A549 (cell line): ENCODE results near the gene TFF3.

Experiments
- CEBPB ChIP-seq, 2 experiments: fragments of >200 bp in 1 of 2; sonication (Bioruptor Twin) in 1 of 2; formaldehyde crosslinking in 1 of 2; IDR thresholded peaks; 2 replicates each; pipeline ENCODE4 v1.6.1; 2012 to 2016
- CHD2 ChIP-seq: fragments of 150-350 bp; IDR thresholded peaks from 2 replicates; pipeline ENCODE4 v1.6.1; 2014; ENCODE audit warnings: low read length; ENCODE audit not compliant: partially characterized antibody
- ELK1 ChIP-seq: fragments of 150-350 bp; IDR thresholded peaks from 2 replicates; pipeline ENCODE4 v1.6.1; 2014; ENCODE audit warnings: low read depth, mild to moderate bottlenecking, low read length
- EP300 ChIP-seq, 2 experiments: fragments of >200 bp; sonication (Bioruptor Twin); formaldehyde crosslinking; IDR thresholded peaks; 2 replicates in 1 of 2; 3 replicates in 1 of 2; pipeline ENCODE4 v1.6.1; 2016 to 2017
- MAFK ChIP-seq: fragments of 450-650 bp; IDR thresholded peaks from 2 replicates; pipeline ENCODE4 v1.6.1; 2014; ENCODE audit not compliant: partially characterized antibody
- MYC ChIP-seq: IDR thresholded peaks from 2 replicates; pipeline ENCODE4 v1.6.1; 2012; ENCODE audit warnings: mild to moderate bottlenecking, inconsistent platforms, low read length, improper control_type of control experiment, borderline replicate concordance
- POLR2A ChIP-seq: IDR thresholded peaks from 2 replicates; pipeline ENCODE4 v1.6.1; 2012; ENCODE audit warnings: mild to moderate bottlenecking, low read length
- RAD21 ChIP-seq, 2 experiments: fragments of >200 bp in 1 of 2; sonication (Bioruptor Twin) in 1 of 2; formaldehyde crosslinking in 1 of 2; IDR thresholded peaks in 1 of 2; conservative IDR thresholded peaks in 1 of 2; 2 replicates in 1 of 2; 3 replicates in 1 of 2; pipeline ENCODE4 v1.6.1; 2012 to 2018; ENCODE audit warnings: inconsistent platforms in 1 of 2
- USF2 ChIP-seq: fragments of 450-650 bp; IDR thresholded peaks from 2 replicates; pipeline ENCODE4 v1.6.1; 2014; ENCODE audit warnings: antibody characterized with exemption
- TF ChIP-seq, protein P1 (sequence below): fragments of 200-600 bp; sonication (generic); IDR thresholded peaks from 2 replicates; pipeline ENCODE4 v1.6.1; 2016; ENCODE audit warnings: antibody characterized with exemption, mild to moderate bottlenecking, moderate library complexity
- TF ChIP-seq, protein P2 (sequence below): fragments of >200 bp; sonication (Bioruptor Twin); formaldehyde crosslinking; IDR thresholded peaks from 3 replicates; pipeline ENCODE4 v1.5.1; 2016
- TF ChIP-seq, protein P3 (sequence below): fragments of 250-450 bp; sonication (Bioruptor Pico); IDR thresholded peaks from 2 replicates; pipeline ENCODE4 v1.5.0; 2020; ENCODE audit warnings: low read depth, mild to moderate bottlenecking, moderate library complexity

DNA sequence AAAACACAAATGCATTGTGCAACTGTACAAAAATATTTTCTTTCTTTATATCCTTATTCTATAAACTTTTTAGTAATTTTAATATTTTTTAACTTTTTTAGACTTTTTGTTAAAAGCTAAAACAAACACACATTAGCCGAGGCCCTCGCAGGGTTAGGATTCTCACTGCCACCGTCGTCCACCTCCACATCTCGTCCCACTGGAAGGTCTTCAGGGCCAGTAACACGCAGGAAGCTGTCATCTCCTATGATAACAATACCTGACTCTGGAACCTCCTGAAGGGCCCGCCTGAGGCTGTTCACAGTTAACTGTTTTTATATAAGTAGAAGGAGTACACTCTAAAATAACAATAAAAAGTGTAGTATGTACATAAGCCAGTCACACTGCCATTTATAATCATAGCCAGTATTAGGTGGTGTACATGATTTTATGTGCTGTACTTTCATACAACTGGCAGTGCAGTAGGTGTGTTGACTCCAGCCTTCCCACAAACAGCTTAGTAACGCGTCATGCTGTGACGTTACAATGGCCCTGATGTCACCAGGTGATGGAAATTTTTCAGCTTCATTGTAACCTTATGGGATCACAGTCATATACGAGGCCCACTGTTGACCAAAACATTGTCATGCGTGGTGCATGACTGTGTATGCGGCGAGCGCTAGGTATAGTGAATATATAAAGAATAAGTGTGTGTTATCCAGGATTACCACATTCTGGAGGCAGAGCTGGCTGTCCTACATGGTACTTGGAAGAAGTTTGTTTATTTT is 26.8 kb upstream of the TFF3 start:
- TF ChIP-seq POLR2A (no peak), EP300 (IDR thresholded peaks at IDR 0.05) (no peak), USF2 (no peak), CEBPB (IDR thresholded peaks at IDR 0.05) (no peak), CHD2 (no peak), RAD21 (conservative IDR thresholded peaks at IDR 0.05 in 1 of 2, IDR thresholded peaks at IDR 0.05 in 1 of 2) (no peak), MAFK (no peak), MYC (no peak), ELK1 (no peak)
- TF ChIP-seq, protein P1, sequence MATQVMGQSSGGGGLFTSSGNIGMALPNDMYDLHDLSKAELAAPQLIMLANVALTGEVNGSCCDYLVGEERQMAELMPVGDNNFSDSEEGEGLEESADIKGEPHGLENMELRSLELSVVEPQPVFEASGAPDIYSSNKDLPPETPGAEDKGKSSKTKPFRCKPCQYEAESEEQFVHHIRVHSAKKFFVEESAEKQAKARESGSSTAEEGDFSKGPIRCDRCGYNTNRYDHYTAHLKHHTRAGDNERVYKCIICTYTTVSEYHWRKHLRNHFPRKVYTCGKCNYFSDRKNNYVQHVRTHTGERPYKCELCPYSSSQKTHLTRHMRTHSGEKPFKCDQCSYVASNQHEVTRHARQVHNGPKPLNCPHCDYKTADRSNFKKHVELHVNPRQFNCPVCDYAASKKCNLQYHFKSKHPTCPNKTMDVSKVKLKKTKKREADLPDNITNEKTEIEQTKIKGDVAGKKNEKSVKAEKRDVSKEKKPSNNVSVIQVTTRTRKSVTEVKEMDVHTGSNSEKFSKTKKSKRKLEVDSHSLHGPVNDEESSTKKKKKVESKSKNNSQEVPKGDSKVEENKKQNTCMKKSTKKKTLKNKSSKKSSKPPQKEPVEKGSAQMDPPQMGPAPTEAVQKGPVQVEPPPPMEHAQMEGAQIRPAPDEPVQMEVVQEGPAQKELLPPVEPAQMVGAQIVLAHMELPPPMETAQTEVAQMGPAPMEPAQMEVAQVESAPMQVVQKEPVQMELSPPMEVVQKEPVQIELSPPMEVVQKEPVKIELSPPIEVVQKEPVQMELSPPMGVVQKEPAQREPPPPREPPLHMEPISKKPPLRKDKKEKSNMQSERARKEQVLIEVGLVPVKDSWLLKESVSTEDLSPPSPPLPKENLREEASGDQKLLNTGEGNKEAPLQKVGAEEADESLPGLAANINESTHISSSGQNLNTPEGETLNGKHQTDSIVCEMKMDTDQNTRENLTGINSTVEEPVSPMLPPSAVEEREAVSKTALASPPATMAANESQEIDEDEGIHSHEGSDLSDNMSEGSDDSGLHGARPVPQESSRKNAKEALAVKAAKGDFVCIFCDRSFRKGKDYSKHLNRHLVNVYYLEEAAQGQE, result no peak
- TF ChIP-seq, protein P2, sequence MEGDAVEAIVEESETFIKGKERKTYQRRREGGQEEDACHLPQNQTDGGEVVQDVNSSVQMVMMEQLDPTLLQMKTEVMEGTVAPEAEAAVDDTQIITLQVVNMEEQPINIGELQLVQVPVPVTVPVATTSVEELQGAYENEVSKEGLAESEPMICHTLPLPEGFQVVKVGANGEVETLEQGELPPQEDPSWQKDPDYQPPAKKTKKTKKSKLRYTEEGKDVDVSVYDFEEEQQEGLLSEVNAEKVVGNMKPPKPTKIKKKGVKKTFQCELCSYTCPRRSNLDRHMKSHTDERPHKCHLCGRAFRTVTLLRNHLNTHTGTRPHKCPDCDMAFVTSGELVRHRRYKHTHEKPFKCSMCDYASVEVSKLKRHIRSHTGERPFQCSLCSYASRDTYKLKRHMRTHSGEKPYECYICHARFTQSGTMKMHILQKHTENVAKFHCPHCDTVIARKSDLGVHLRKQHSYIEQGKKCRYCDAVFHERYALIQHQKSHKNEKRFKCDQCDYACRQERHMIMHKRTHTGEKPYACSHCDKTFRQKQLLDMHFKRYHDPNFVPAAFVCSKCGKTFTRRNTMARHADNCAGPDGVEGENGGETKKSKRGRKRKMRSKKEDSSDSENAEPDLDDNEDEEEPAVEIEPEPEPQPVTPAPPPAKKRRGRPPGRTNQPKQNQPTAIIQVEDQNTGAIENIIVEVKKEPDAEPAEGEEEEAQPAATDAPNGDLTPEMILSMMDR, result no peak
- TF ChIP-seq, protein P3, sequence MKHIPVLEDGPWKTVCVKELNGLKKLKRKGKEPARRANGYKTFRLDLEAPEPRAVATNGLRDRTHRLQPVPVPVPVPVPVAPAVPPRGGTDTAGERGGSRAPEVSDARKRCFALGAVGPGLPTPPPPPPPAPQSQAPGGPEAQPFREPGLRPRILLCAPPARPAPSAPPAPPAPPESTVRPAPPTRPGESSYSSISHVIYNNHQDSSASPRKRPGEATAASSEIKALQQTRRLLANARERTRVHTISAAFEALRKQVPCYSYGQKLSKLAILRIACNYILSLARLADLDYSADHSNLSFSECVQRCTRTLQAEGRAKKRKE, result no peak
